Measurements from ENCODE around the gene PHLDB1. TPM values are rescaled to one million over a fixed set of nuclear protein-coding genes. Genes with fewer than 3 reads are reported as not detected.

PHLDB1 gene
- total RNA-seq, 4 donors from 2014 or later: 299 to 365 (median 323) TPM

DNA sequence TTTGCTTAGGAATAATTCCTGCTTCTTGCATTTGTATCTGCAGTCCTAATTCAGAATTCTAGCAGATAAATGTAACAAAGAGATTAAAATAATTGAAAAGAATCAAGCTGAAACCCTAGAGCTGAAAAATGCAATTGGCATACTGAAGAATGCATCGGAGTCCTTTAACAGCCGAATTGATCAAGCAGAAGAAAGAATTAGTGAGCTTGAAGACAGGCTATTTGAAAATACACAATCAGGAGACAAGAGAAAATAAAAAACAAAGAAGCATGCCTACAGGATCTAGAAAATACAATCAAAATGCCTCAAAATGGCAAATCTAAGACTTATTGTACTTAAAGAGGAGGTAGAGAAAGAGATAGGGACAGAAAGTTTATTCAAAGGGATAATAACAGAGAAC lies 63.8 kb downstream of the PHLDB1 start:
- no peak overlapping the region for H3K27ac ChIP-seq
- H3K27me3 ChIP-seq: no peaks in the 10 kb centered on the region
- no peaks in the 10 kb centered on the region for H3K4me1 ChIP-seq
- H3K4me3 ChIP-seq: no peak overlapping the region
- no peak for DNase-seq (ENCODE audit: low spot score in 2 of 2)
- TF ChIP-seq POLR2A (IDR thresholded peaks at IDR 0.05): no peak
- TF ChIP-seq, protein P1, sequence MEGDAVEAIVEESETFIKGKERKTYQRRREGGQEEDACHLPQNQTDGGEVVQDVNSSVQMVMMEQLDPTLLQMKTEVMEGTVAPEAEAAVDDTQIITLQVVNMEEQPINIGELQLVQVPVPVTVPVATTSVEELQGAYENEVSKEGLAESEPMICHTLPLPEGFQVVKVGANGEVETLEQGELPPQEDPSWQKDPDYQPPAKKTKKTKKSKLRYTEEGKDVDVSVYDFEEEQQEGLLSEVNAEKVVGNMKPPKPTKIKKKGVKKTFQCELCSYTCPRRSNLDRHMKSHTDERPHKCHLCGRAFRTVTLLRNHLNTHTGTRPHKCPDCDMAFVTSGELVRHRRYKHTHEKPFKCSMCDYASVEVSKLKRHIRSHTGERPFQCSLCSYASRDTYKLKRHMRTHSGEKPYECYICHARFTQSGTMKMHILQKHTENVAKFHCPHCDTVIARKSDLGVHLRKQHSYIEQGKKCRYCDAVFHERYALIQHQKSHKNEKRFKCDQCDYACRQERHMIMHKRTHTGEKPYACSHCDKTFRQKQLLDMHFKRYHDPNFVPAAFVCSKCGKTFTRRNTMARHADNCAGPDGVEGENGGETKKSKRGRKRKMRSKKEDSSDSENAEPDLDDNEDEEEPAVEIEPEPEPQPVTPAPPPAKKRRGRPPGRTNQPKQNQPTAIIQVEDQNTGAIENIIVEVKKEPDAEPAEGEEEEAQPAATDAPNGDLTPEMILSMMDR (IDR thresholded peaks at IDR 0.05): no peak
- TF ChIP-seq EP300 (IDR thresholded peaks at IDR 0.05): no peak
- 89 to 93% methylated on average over 2 of the region's 2 CpGs for WGBS, 2 donors
- H3K9me3 ChIP-seq: peaks cover 0 to 15% (median 0%) of the 10 kb centered on the region in 4 donors
- H3K36me3 ChIP-seq: no peaks in the 10 kb centered on the region

DNA sequence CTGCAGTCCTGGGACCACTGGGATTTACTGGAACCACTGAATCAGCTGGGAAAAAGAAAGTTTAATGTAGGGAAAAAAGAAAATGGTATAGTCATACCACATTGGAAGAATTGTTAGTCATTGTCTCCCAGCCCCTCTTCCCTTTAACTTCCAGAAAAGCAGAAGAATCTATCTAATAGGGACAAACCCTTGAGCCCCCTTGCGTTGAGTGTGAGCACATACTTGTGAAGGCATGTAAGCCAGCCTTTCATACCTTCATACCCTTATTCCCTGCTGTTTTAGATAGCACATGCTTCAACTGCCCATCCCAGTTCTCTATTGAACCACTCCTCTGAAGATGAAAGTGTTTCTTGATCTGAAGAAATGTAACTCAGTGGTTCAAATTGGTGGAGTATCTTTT lies 65.4 kb downstream of the PHLDB1 start:
- Histone ChIP-seq H3K36me3 (no peaks in the 10 kb centered on the region), H3K27ac (no peak overlapping the region), H3K4me3 (no peak overlapping the region), H3K4me1 (no peaks in the 10 kb centered on the region), H3K27me3 (no peaks in the 10 kb centered on the region), H3K9me3 (peaks cover 0 to 15% (median 0%) of the 10 kb centered on the region in 4 donors)
- no peak for DNase-seq (ENCODE audit: low spot score in 2 of 2)
- TF ChIP-seq, protein P1 (IDR thresholded peaks at IDR 0.05): no peak
- TF ChIP-seq POLR2A (IDR thresholded peaks at IDR 0.05) (no peak), EP300 (IDR thresholded peaks at IDR 0.05) (no peak)
- 42 to 50% methylated on average over 1 of the region's 1 CpG for WGBS, 2 donors

DNA sequence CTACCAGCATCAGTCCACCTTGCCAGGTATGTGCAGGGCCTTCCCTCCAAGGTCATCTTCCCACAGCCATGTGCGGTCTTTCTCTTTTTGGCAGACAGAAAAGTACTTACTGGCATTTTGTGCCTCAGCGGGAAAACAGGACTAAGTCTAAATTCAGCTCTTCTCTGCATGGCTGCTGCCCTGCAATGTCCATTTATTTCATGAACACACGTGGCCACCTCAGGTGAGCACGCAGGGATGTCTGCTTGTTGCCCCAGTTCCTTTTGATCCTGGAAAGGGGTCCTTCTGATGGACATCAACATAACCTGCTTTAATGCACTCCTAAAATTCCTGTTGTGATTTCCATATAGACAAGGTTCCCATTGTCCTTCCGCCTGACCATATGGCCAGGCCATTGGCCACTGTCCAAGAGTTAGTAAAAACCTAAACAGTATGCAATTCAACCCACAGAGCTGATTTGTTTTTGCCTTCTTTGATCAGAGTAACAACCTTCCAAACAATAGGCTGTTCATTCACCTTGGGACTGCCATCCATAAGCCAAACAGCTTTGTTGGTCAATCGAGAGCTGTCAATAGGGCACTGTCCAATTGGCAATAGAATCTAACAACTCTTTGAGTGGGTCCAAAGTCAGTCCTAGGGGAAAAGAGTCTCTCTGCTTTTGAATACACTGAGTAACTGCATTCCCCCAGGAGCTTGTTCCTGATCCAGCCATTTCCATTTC lies 66.1 kb downstream of the PHLDB1 start:
- H3K27ac ChIP-seq: no peak overlapping the region
- WGBS, 2 donors: 49% methylated on average over 6 of the region's 6 CpGs
- H3K4me3 ChIP-seq: no peak overlapping the region
- H3K36me3 ChIP-seq: no peaks in the 10 kb centered on the region
- TF ChIP-seq, protein P1 (IDR thresholded peaks at IDR 0.05): no peak
- TF ChIP-seq POLR2A (IDR thresholded peaks at IDR 0.05) (no peak), EP300 (IDR thresholded peaks at IDR 0.05) (no peak)
- H3K4me1 ChIP-seq: no peaks in the 10 kb centered on the region
- H3K27me3 ChIP-seq: no peaks in the 10 kb centered on the region
- DNase-seq (ENCODE audit: low spot score in 2 of 2): no peak
- peaks cover 0 to 15% (median 0%) of the 10 kb centered on the region in 4 donors for H3K9me3 ChIP-seq

DNA sequence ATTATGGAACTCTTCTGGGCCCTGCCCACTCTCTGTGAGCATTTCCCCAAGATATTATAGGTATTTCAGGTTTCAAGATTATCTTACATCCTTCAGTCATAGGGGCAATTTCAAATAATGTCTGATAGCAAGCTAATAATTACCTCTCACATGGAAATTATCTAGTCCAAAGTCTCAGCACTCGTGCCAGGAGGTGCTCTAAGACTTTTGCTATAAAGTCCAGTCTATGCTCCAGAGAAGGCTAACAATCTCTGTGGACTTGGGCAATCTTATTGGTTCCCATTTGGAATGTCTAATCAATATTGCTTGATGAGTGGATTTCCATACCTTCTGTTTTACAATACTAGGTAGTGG lies 66.6 kb downstream of the PHLDB1 start:
- no peak overlapping the region for H3K4me3 ChIP-seq
- WGBS, 2 donors: 74 to 85% methylated on average over 1 of the region's 1 CpG
- H3K9me3 ChIP-seq: peaks cover 0 to 15% (median 0%) of the 10 kb centered on the region in 4 donors

DNA sequence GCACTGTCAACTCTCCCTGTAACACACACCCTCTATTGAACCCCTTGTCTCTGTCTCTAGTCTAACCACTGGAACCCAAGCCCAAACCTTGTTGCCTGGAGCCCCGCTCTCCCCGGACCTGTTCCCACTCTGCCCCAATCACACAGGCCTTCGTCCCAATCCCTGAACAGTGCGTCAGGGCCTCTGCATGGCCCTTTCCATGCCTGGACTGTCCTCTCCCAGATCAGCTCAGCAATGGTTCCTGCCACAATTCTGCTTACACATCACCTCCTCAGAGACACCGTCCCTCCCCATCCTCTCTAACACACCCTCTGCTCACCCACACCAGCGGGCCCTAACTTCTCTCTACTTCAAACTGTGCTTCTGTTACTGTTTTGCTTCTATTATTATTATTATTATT lies 70.6 kb downstream of the PHLDB1 start:
- Histone ChIP-seq H3K27ac (no peak overlapping the region), H3K27me3 (no peaks in the 10 kb centered on the region), H3K4me1 (peaks cover 0 to 5% (median 0%) of the 10 kb centered on the region in 4 donors), H3K4me3 (no peak overlapping the region), H3K9me3 (no peaks in the 10 kb centered on the region), H3K36me3 (no peaks in the 10 kb centered on the region)
- 95% methylated on average over 6 of the region's 6 CpGs for WGBS, 2 donors
- no peak for TF ChIP-seq EP300 (IDR thresholded peaks at IDR 0.05)
- no peak for TF ChIP-seq POLR2A (IDR thresholded peaks at IDR 0.05)
- TF ChIP-seq, protein P1 (IDR thresholded peaks at IDR 0.05): no peak
- DNase-seq (ENCODE audit: low spot score in 2 of 2): no peak

More for the DNA sequence above, 66.6 kb downstream of the PHLDB1 start:
- DNase-seq (ENCODE audit: low spot score in 2 of 2): no peak
- no peak for TF ChIP-seq EP300 (IDR thresholded peaks at IDR 0.05)
- TF ChIP-seq, protein P1 (IDR thresholded peaks at IDR 0.05): no peak
- no peak for TF ChIP-seq POLR2A (IDR thresholded peaks at IDR 0.05)
- Histone ChIP-seq H3K27ac (no peak overlapping the region), H3K36me3 (no peaks in the 10 kb centered on the region), H3K4me1 (peaks cover 0 to 4% (median 0%) of the 10 kb centered on the region in 4 donors), H3K27me3 (no peaks in the 10 kb centered on the region)
